ENCODE results near the gene HADHB. TPM values are rescaled to one million over a fixed set of nuclear protein-coding genes. Genes with fewer than 3 reads are reported as not detected.

HADHB gene
- total RNA-seq, 1 experiment from 2014 or later = 41.3 TPM

- H3K27ac Mint-ChIP-seq = no peak overlapping the region
- Histone ChIP-seq H2BK15ac (ENCODE audit: low read depth, low read length) (no peak overlapping the region), H3K79me1 (ENCODE audit: insufficient read depth, low read depth, low read length, poor library complexity, severe bottlenecking) (no peaks in the 10 kb centered on the region), H3K23me2 (ENCODE audit: insufficient read length, low read depth, low read length, poor library complexity, severe bottlenecking) (no peaks in the 10 kb centered on the region), H3K23ac (ENCODE audit: insufficient read length, low read depth, low read length) (no peak overlapping the region), H3K56ac (ENCODE audit: insufficient read length, low read depth, low read length) (no peak overlapping the region), H4K91ac (ENCODE audit: insufficient read length, low read depth, low read length) (no peak overlapping the region), H3T11ph (ENCODE audit: low read length) (no peak overlapping the region), H2BK5ac (ENCODE audit: insufficient read length, low read length) (no peak overlapping the region), H4K5ac (ENCODE audit: insufficient read length, low read depth, low read length) (no peak overlapping the region), H3K27ac (ENCODE audit: insufficient read length, low read depth, low read length) (no peak overlapping the region), H3K79me2 (ENCODE audit: insufficient read depth, low read length) (no peaks in the 10 kb centered on the region), H2AK5ac (ENCODE audit: insufficient read length, low read length) (no peak overlapping the region), H2BK120ac (ENCODE audit: low read depth, low read length, poor library complexity, severe bottlenecking) (no peak overlapping the region), H3K4ac (ENCODE audit: low read depth, low read length) (no peak overlapping the region), H2BK20ac (ENCODE audit: low read depth, low read length, poor library complexity, severe bottlenecking) (no peak overlapping the region), H3K27me3 (ENCODE audit: insufficient read depth, low read length) (no peaks in the 10 kb centered on the region), H3K14ac (ENCODE audit: insufficient read depth, low read length) (no peak overlapping the region), H3K4me2 (ENCODE audit: insufficient read depth, insufficient read length, low read length) (no peak overlapping the region), H2AFZ (ENCODE audit: low read length) (no peak overlapping the region), H3K18ac (ENCODE audit: insufficient read length, low read depth, low read length) (no peak overlapping the region), H3K4me1 (ENCODE audit: insufficient read depth, low read length) (no peaks in the 10 kb centered on the region), H2BK12ac (ENCODE audit: insufficient read length, low read depth, low read length) (no peak overlapping the region), H4K20me1 (ENCODE audit: control insufficient read depth, insufficient read depth, insufficient read length) (no peaks in the 10 kb centered on the region), H3K9ac (ENCODE audit: extremely low read depth, insufficient read length, low read length) (no peak overlapping the region), H3K9me3 (ENCODE audit: control insufficient read depth, low read depth, low read length) (no peaks in the 10 kb centered on the region), H4K8ac (replicated peaks; ENCODE audit: insufficient read length, low read depth, low read length) (no peak overlapping the region)
- no peak for TF ChIP-seq CTCF (conservative IDR thresholded peaks at IDR 0.05)
- peaks cover 10 to 64% (median 44%) of the 10 kb centered on the region in 3 experiments for H3K36me3 Mint-ChIP-seq (ENCODE audit: insufficient read depth in 1 of 3, low read depth in 3 of 3)
- H3K27me3 Mint-ChIP-seq (ENCODE audit: low read depth) = no peaks in the 10 kb centered on the region
- no peak for DNase-seq
- H3K9me3 Mint-ChIP-seq = no peaks in the 10 kb centered on the region
- no CpG with 5 or more reads among the region's 2 CpGs for WGBS (ENCODE audit: extremely low coverage, insufficient read length, low lambda C conversion rate)
- H3K4me3 Mint-ChIP-seq = no peak overlapping the region
- H3K4me1 Mint-ChIP-seq = no peaks in the 10 kb centered on the region
Observed at GRCh38 chr2:26283606-26284005, 38.9 kb downstream of the HADHB start.

All from H9 (cell line).